GM12878 (cell line): ENCODE results near the gene FAHD2A. TPM values are rescaled to one million over a fixed set of nuclear protein-coding genes. Genes with fewer than 3 reads are reported as not detected.

Experiments used
- ATAC-seq: fragments of 200-7000 bp; cut with Tn5 transposase; 3 replicates; pipeline ENCODE4 v1.9.1; 2020; ENCODE audit warnings: mild to moderate bottlenecking, moderate library complexity
- BruUV-seq: library from RNA; stranded (reverse); fragments of 400-500 nt; replicated peaks from 2 replicates; lab custom pipeline; 2021; lab: Mats Ljungman, UMichigan
- CTCF ChIA-PET: fragments of 300-600 bp; sonication (Branson Sonifier 250); formaldehyde crosslinking; extraction: SDS; loops from one replicate; lab custom pipeline; 2021; ENCODE audit warnings: inconsistent platforms; lab: Yijun Ruan, JAX
- POLR2A ChIA-PET: fragments of 350-600 bp; formaldehyde crosslinking; extraction: SDS; loops from one replicate; lab custom pipeline; 2021; ENCODE audit warnings: inconsistent platforms; lab: Charles Lee
- RAD21 ChIA-PET: fragments of 300-600 bp; sonication (Branson Sonifier 250); formaldehyde crosslinking; loops from one replicate; lab custom pipeline; 2023; ENCODE audit warnings: antibody characterized with exemption; ENCODE audit not compliant: unreplicated experiment; lab: Charles Lee
- SMC1A ChIA-PET: fragments of 300-600 bp; sonication (Branson Sonifier 250); formaldehyde crosslinking; loops from one replicate; lab custom pipeline; 2023; ENCODE audit not compliant: unreplicated experiment, uncharacterized antibody; lab: Charles Lee
- DNase-seq: peaks from one replicate; pipeline ENCODE4 v3.0.0-alpha.2; 2011; ENCODE audit warnings: low read depth, low spot score
- FAIRE-seq: peaks from 3 replicates; lab custom pipeline; 2011; peaks lifted over from hg19 to GRCh38; lab: Jason Lieb, UNC
- H2AFZ ChIP-seq: 2 replicates; pipeline ENCODE4 v1.6.0; 2011; ENCODE audit warnings: low read depth, low read length, control low read depth; ENCODE audit not compliant: control insufficient read depth
- H3K27ac ChIP-seq: 2 replicates; pipeline ENCODE4 v1.5.1; 2011; ENCODE audit warnings: control low read depth; ENCODE audit not compliant: control insufficient read depth, insufficient read depth
- H3K27me3 ChIP-seq, 2 experiments: replicated peaks in 1 of 2; 2 replicates each; pipeline versions ENCODE4 v1.6.0 to v1.6.1; 2011; ENCODE audit warnings: low read length in 1 of 2; ENCODE audit not compliant: control insufficient read depth in 2 of 2, insufficient read depth in 2 of 2
- H3K36me3 ChIP-seq, 2 experiments: 2 replicates each; pipeline ENCODE4 v1.5.1; 2011; ENCODE audit warnings: low read length in 1 of 2; ENCODE audit not compliant: control insufficient read depth in 2 of 2, insufficient read depth in 2 of 2
- H3K4me1 ChIP-seq: 2 replicates; pipeline ENCODE4 v1.6.1; 2011; ENCODE audit warnings: mild to moderate bottlenecking, low read length, moderate library complexity, mixed read lengths; ENCODE audit not compliant: control insufficient read depth, insufficient read depth
- H3K4me2 ChIP-seq: 2 replicates; pipeline ENCODE4 v1.6.0; 2011; ENCODE audit warnings: control low read depth; ENCODE audit not compliant: control insufficient read depth, insufficient read depth
- H3K4me3 ChIP-seq: fragments of 200-600 bp; sonication (generic); 2 replicates; pipeline ENCODE4 v1.5.1; 2016
- H3K79me2 ChIP-seq: 2 replicates; pipeline ENCODE4 v1.6.0; 2011; ENCODE audit warnings: low read length; ENCODE audit not compliant: control insufficient read depth, insufficient read depth
- H3K9ac ChIP-seq: 2 replicates; pipeline ENCODE4 v1.8.0; 2011; ENCODE audit warnings: low read length, control low read depth, mixed read lengths; ENCODE audit not compliant: control insufficient read depth, insufficient read depth
- H3K9me3 ChIP-seq: replicated peaks from 3 replicates; pipeline ENCODE4 v1.5.1; 2011; ENCODE audit warnings: mild to moderate bottlenecking, low read length; ENCODE audit not compliant: control insufficient read depth, insufficient read depth
- H4K20me1 ChIP-seq: 2 replicates; pipeline ENCODE4 v1.6.0; 2011; ENCODE audit not compliant: control insufficient read depth, insufficient read depth
- NBN ChIP-seq: fragments of 450-650 bp; IDR thresholded peaks from 2 replicates; pipeline ENCODE4 v1.6.1; 2016
- NR2C2 ChIP-seq: IDR thresholded peaks from 2 replicates; pipeline ENCODE4 v1.6.1; 2011; ENCODE audit warnings: borderline replicate concordance, low read depth; ENCODE audit not compliant: control insufficient read depth, insufficient read length
- POU2F2 ChIP-seq: IDR thresholded peaks from 3 replicates; pipeline ENCODE4 v1.6.1; 2011; ENCODE audit warnings: low read depth, mild to moderate bottlenecking, low read length, borderline replicate concordance
- RBBP5 ChIP-seq: fragments of 200-600 bp; sonication (generic); conservative IDR thresholded peaks from 2 replicates; pipeline ENCODE4 v1.6.1; 2016
- SMC3 ChIP-seq: IDR thresholded peaks from 2 replicates; pipeline ENCODE4 v1.6.1; 2011; ENCODE audit warnings: low read length, improper control_type of control experiment, borderline replicate concordance
- YBX1 ChIP-seq: fragments of 450-650 bp; IDR thresholded peaks from 2 replicates; pipeline ENCODE4 v1.6.1; 2016; ENCODE audit warnings: antibody characterized with exemption
- WGBS: methylation state at CpG from one replicate; pipeline ENCODE4 v1.1.6; 2016; ENCODE audit warnings: low lambda C conversion rate; ENCODE audit not compliant: insufficient replicate concordance, insufficient coverage; ENCODE audit errors: missing lambda C conversion rate; 5-methylcytosine and 5-hydroxymethylcytosine counted together
- in situ Hi-C: fragments of 300-500 bp; cut with MboI; formaldehyde crosslinking; loops from 9 replicates; pipeline ENCODE4 v1.14.3; 2018; ENCODE audit warnings: mixed read lengths
- intact Hi-C: fragments of 100-400 bp; cut with micrococcal nuclease; formaldehyde crosslinking; loops from one replicate; pipeline ENCODE4 v1.14.2; 2022; ENCODE audit not compliant: unreplicated experiment
- polyA plus RNA-seq, 11 experiments: library from polyadenylated mRNA; depleted of rRNA in 4 of 11; unstranded in 6 of 11; stranded (reverse) in 5 of 11; fragments of >200 nt; fragmentation: Nextera tagmentation in 4 of 11; fragmentation: Illumina TruSeq in 1 of 11; extraction: Ambion mirVana in 4 of 11; extraction: Trizol in 1 of 11; gene quantifications; 1 replicate in 1 of 11; 2 replicates in 10 of 11; pipeline versions ENCODE4 v1.2.1 to v1.2.3, GENCODE V29; 2011 to 2016; ENCODE audit warnings: inconsistent platforms in 2 of 11, missing spikeins in 2 of 11, low read depth in 1 of 11
- total RNA-seq, 4 experiments: library from RNA; depleted of rRNA in 3 of 4; stranded (reverse); fragments of >200 nt in 3 of 4; fragmentation: Illumina TruSeq in 1 of 4; extraction: Trizol in 1 of 4; gene quantifications; 2 replicates each; pipeline versions ENCODE4 v1.2.1 to v1.2.3, GENCODE V29; 2013 to 2021
- TF ChIP-seq, protein P1 (sequence below): fragments of 450-650 bp; IDR thresholded peaks from 2 replicates; pipeline ENCODE4 v1.6.1; 2017; ENCODE audit warnings: borderline replicate concordance
- TF ChIP-seq, protein P2 (sequence below): fragments of 450-650 bp; IDR thresholded peaks from 2 replicates; pipeline ENCODE4 v1.6.1; 2017; ENCODE audit warnings: mild to moderate bottlenecking, moderate library complexity
- TF ChIP-seq, protein P3 (sequence below): IDR thresholded peaks from 2 replicates; pipeline ENCODE4 v1.6.1; 2011; ENCODE audit warnings: low read depth, low read length, improper control_type of control experiment, borderline replicate concordance

Gene FAHD2A
- total and polyA plus RNA-seq, 10 of the 15 experiments (the other 5 are each of a cell fraction or from before 2014, with no cell fraction given) = 11.2 to 38.2 (median 25.1) TPM

DNA sequence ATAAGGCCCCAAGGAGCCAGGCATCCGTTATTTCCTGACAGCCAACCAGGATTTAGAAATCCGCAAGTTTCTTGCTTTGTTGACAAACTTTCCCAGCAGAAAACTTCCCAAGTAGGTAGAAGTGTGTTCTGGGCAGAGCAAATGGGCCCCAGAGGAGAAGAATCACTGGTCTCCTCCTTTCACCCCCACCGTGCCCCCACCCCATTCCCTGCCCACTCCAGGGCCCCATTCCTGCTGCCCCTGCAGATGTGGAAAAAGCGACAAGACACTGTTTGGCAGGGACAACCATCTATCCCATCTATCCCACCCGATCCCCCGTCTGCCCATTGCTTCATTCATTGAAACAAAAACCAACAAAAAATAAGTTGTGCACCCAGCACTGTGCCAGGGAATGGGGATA is 10.2 kb upstream of the FAHD2A start:
- intact Hi-C loops (no loop called here), in situ Hi-C loops (no loop called here)
- CTCF ChIA-PET = no interaction called here

More for the DNA sequence above, 10.2 kb upstream of the FAHD2A start:
- Histone ChIP-seq H3K4me3 (no peak overlapping the region), H3K27me3 (no peaks in the 10 kb centered on the region; a peak in 1 of 4 replicates), H3K27ac (no peak overlapping the region), H3K9ac (no peak overlapping the region), H2AFZ (no peak overlapping the region), H3K79me2 (no peaks in the 10 kb centered on the region), H3K36me3 (no peaks in the 10 kb centered on the region), H3K4me2 (no peak overlapping the region), H3K4me1 (no peaks in the 10 kb centered on the region), H4K20me1 (no peaks in the 10 kb centered on the region), H3K9me3 (no peaks in the 10 kb centered on the region)
- DNase-seq (no peak), ATAC-seq (no peak), FAIRE-seq (no peak)
- POLR2A ChIA-PET = no interaction called here
- RAD21 ChIA-PET = no interaction called here
- SMC1A ChIA-PET = no interaction called here
- 34% methylated on average over 6 of the region's 6 CpGs for WGBS
- no TSS peak for BruUV-seq
- TF ChIP-seq POU2F2 = no peak
- TF ChIP-seq NR2C2 = no peak
- TF ChIP-seq, protein P1, sequence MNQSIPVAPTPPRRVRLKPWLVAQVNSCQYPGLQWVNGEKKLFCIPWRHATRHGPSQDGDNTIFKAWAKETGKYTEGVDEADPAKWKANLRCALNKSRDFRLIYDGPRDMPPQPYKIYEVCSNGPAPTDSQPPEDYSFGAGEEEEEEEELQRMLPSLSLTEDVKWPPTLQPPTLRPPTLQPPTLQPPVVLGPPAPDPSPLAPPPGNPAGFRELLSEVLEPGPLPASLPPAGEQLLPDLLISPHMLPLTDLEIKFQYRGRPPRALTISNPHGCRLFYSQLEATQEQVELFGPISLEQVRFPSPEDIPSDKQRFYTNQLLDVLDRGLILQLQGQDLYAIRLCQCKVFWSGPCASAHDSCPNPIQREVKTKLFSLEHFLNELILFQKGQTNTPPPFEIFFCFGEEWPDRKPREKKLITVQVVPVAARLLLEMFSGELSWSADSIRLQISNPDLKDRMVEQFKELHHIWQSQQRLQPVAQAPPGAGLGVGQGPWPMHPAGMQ = no peak
- no peak for TF ChIP-seq SMC3
- TF ChIP-seq, protein P2, sequence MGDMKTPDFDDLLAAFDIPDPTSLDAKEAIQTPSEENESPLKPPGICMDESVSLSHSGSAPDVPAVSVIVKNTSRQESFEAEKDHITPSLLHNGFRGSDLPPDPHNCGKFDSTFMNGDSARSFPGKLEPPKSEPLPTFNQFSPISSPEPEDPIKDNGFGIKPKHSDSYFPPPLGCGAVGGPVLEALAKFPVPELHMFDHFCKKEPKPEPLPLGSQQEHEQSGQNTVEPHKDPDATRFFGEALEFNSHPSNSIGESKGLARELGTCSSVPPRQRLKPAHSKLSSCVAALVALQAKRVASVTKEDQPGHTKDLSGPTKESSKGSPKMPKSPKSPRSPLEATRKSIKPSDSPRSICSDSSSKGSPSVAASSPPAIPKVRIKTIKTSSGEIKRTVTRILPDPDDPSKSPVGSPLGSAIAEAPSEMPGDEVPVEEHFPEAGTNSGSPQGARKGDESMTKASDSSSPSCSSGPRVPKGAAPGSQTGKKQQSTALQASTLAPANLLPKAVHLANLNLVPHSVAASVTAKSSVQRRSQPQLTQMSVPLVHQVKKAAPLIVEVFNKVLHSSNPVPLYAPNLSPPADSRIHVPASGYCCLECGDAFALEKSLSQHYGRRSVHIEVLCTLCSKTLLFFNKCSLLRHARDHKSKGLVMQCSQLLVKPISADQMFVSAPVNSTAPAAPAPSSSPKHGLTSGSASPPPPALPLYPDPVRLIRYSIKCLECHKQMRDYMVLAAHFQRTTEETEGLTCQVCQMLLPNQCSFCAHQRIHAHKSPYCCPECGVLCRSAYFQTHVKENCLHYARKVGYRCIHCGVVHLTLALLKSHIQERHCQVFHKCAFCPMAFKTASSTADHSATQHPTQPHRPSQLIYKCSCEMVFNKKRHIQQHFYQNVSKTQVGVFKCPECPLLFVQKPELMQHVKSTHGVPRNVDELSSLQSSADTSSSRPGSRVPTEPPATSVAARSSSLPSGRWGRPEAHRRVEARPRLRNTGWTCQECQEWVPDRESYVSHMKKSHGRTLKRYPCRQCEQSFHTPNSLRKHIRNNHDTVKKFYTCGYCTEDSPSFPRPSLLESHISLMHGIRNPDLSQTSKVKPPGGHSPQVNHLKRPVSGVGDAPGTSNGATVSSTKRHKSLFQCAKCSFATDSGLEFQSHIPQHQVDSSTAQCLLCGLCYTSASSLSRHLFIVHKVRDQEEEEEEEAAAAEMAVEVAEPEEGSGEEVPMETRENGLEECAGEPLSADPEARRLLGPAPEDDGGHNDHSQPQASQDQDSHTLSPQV = no peak
- TF ChIP-seq, protein P3, sequence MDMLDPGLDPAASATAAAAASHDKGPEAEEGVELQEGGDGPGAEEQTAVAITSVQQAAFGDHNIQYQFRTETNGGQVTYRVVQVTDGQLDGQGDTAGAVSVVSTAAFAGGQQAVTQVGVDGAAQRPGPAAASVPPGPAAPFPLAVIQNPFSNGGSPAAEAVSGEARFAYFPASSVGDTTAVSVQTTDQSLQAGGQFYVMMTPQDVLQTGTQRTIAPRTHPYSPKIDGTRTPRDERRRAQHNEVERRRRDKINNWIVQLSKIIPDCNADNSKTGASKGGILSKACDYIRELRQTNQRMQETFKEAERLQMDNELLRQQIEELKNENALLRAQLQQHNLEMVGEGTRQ = no peak
- no peak for TF ChIP-seq YBX1
- TF ChIP-seq RBBP5 = no peak
- no peak for TF ChIP-seq NBN
